ENCODE results near the gene MESP1.
A peak's percentile ranks its signal among the peaks of the same experiment; 100 is the strongest.
"Not testable (repeated sequence)": the region's sequence is repeated elsewhere in the genome, so short reads cannot be mapped to it uniquely, and the experiment has no call there.

MESP1 gene, protein sequence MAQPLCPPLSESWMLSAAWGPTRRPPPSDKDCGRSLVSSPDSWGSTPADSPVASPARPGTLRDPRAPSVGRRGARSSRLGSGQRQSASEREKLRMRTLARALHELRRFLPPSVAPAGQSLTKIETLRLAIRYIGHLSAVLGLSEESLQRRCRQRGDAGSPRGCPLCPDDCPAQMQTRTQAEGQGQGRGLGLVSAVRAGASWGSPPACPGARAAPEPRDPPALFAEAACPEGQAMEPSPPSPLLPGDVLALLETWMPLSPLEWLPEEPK

DNA sequence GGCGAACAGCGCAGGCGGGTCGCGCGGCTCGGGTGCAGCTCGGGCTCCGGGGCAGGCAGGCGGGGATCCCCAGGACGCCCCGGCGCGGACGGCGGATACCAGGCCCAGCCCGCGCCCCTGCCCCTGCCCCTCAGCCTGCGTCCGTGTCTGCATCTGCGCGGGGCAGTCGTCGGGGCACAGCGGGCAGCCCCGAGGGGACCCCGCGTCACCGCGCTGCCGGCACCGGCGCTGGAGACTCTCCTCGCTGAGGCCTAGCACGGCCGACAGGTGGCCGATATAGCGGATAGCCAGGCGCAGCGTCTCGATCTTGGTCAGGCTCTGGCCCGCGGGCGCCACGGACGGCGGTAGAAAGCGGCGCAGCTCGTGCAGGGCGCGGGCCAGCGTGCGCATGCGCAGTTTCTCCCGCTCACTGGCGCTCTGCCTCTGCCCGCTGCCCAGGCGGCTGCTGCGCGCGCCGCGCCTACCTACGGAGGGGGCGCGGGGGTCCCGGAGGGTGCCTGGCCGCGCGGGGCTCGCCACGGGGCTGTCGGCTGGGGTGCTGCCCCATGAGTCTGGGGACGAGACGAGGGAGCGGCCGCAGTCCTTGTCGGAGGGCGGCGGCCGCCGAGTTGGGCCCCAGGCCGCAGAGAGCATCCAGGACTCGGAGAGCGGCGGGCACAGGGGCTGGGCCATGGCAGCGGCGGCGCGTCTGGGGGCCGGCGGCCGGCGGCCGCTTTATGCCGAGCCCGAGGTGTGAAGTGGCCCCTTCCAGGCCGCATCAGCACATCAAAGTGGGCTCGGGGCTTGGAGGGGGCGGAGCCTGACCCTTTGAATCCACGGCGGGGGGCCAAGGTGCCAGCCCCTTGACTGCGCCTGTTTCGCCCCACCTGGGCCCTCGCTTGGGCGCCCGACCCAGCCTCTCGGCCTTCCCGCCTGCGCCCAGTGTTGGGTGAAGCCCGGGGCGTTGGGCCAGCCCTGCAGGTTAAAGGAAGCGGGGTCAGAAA, at the start of gene MESP1:
TSS of gene MESP1 (minus strand) at position 690 of the 983 bp plus-strand sequence. CDS start at position 672, 18 bp downstream.
- DNase-seq (ENCODE audit: low read depth): peak; percentile 73

DNA sequence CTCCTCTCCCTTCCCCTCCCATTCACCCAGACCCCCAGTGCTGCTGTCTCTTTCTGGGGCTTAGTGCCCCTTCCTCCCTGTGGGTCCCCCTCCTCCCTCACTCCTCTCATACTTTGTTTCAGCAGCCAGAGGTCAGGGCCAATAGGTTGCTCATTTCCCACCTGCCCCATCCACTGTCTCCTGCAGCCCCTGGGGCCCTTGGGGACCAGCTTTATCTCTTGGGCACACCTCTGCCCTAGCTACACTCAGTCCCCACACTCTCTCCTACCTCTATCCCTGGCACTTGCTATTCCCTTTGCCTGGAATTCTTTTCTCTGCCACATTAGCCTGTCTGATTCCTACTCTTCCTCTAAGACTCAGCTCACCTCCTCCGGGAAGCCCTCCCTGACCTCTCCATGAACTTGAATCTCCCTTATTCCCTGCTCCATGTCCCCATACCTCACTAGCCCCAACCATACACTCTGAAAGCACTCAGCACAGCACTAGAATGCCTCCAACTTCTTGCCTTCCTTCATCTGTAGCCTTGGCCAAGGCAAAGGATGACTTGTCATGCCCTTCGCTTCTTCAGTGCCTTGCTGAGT, 49.0 kb upstream of the MESP1 start:
- DNase-seq (ENCODE audit: low read depth): no peak

DNA sequence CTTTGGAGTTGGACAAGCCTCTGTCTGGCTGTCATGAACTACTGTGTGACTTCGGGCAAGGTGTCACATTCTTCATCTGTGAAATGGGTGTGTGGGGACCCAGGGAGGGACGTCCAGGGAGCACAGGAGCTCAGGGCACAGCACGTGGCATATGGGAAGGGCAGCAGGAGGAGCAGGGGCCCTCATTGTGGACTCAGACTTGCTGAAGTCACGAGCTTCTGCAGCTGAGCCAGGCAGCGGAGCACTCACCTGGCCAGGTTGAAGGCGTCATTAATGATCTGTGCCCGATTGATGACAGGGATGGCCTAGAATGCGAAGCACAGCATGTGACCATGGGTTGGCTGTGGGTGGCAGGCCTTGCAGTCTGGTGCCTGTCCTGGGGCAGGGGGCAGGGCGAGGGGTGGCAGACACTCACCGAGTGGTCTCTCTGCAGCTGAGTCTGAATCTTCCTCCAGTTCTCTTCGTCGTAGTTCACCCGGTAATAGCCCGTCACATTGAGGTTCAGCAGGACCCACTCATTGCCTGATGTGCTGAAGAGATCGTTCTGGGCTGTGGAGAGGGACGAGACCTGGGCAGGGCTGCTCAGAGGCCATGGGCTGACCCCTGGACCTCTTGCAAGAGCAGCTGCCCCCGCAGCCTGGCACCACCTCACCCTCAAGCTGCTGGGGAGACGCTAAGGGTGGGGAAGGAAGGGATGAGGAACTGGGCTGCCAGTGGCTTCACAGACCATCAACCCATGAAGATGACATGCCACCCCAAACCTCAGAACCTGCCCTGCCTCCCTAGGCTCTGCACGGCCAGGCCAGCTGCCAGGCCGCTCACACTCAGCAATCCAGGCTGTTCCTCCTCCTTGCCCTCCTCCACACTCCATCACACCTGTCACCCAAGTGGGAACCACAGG, 48.2 kb upstream of the MESP1 start:
- no peak for DNase-seq (ENCODE audit: low read depth)

DNA sequence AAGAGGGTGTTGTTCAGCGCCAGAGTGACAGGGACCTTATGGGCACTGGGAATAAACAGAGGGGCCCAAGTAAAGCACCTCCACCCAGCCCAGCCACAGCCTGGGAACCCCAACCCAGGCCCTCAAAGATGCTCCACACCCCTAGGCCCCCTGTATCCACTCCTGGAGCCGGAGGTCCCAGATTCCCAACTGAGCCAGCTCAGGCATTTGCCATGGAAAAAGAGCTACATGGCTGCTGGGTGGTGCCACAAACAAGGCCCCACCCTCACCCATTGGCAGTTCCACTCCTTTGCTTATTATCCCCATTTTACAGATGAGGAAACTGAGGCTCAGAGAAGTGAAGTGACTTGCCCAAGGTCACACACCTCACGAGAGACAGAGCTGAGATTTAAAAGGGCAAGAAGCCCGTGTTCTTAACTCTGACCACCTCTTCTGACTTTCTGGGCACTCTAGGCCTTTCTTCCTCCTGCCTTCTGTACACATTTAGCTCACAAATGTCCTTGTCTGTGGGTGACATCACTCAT, 46.7 kb upstream of the MESP1 start:
- DNase-seq (ENCODE audit: low read depth): no peak

DNA sequence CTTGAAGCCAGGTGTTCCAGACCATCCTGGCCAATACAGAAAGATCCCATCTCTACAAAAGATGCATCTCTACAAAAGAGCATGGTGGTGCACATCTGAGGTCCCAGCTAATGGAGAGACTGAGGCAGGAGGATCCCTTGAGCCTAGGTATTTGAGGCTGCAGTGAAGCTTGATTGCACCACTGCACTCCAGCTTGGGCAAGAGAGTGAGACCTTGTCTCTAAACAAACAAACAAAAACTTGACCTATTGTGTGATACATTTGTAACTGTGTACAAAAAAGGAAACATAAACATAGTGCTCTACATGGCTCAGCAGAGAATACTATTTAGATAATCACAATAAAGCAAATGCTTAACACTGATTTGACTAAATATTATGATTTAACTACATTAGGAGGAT, 44.9 kb upstream of the MESP1 start:
- no peak for DNase-seq (ENCODE audit: low read depth)

DNA sequence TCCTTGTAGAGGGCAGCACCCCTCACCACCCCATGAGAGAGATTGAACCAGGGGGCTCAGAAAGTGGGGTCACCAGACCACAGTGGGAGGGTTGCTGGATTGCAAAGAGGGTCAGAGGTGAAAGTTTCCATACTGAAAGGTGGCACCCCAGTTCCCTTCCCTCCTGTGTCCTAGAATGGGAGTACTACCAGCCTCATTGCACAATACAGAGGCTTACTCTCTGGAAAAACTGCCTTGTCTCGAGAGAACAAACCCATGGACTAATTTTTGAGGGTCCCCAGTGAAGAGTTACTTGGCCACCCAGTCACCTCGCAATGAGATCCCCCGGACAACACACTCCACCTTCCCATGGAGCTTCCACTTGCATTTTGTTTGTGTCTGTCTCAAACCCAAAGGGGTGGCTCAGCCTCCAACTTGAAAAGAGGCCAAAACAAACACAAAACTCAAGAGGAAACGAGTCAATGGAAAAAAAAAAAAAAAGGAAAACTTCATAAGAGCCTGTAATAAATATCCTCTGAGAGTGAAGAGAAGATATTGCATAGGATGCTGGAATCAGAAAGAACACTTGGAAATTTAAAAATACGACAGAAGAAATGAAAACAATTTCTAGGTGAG, 43.7 kb upstream of the MESP1 start:
- peak; percentile 77 for DNase-seq (ENCODE audit: low read depth)

DNA sequence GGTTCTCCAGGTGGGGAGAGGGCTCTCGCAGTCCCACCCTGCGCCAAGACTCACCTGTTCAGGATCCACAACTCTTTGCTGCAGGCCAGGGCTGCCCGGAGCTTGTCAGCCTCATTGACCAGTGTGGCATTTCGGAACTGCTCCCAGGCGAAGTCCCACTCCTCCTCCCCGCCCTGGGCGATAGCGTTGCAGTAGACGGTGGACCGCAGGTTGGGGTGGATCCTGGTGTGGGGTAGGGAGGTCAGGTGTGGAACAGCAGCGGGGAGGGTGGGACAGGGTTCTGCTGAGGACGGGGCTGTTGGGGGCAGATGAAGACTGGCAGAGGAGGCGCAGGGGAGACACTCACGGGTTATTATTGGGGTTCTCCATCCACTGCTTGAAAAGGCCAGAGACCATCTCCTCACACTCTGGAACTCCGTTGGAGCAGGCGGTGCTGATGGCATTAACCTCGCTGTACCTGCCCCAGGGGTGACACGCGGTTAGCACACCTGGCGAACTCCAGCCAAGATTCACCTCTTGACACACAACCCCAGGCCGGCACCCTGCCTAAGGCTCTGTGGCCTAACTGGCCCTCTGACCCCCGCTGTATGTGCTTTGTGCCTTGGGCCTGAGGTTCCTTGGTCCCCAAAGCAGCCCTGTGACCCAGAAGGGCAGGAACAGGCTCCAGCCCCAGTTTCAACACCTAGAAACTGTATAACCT, 41.2 kb upstream of the MESP1 start:
- no peak for DNase-seq (ENCODE audit: low read depth)

DNA sequence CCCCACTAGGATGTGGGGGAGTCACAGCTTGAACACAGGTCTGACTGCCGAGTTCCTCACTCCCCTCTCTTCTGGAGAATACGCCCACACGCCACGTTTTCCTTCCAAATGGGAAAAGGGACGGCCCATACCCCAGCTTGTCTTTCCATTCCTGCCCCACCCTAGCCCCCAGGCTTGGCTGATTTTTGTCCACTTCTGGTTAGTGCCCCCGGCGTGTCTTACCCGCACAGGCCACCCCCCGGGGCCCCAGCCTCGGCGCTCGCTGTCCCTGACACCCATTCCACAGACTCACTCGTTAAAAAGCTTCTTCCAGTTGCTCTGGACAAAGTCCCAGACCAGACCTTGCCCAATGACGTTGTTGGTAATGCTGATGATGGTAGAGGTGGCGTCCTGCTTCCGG, 39.6 kb upstream of the MESP1 start:
- DNase-seq (ENCODE audit: low read depth): no peak

DNA sequence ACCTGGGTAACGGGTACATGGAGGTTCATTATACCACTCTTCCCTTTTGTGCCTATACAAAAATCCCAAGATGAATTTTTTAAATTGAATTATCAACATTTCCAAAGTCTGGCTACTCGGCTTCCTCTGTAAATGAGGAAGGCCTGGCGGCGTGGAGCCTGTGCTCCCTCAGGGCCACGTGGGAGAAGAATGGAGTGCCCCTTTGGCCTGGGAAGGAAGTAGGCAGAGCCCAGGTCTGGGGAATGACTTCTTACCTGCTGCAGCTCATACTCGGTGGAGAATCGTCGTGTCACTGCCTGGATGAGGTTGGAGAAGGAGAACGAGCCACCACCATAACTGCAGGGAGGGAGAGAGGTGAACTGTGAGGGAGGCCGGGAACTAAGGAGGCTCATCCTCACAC, 39.2 kb upstream of the MESP1 start:
- DNase-seq (ENCODE audit: low read depth): no peak

DNA sequence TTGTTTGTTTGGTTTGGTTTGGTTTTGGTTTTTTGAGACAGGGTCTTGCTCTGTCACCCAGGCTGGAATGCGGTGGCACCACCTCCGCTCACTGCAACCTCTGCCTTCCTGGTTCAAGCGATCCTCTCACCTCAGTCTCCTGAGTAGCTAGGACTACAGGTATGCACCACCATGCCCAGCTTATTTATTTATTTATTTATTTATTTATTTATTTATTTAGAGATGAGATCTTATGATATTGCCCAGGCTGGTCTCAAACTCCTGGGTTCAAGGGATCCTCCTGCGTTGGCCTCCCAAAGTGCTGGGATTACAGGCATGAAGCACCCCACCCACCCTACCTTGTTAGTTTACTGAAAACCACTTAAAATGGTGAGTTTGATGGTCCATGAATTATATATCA, 37.5 kb upstream of the MESP1 start:
- not testable (repeated sequence) for DNase-seq (ENCODE audit: low read depth)

DNA sequence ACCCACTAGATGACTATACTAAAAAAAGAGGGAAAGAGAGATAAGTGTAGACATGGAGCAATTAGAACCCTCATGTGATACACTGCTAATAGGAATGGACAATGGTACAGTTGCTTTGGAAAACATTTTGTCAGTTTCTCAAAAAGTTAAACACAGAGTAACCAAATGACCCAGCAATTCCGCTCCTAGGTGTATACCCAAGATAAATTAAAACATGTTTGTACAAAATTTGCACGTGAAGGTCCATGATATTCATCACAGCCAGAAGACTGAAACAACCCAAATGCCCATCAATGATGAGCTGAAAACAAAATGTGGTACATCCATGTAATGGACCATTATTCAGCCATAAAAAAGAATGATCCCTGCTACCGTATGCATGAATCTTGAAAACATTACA, 36.9 kb upstream of the MESP1 start:
- DNase-seq (ENCODE audit: low read depth): no peak

DNA sequence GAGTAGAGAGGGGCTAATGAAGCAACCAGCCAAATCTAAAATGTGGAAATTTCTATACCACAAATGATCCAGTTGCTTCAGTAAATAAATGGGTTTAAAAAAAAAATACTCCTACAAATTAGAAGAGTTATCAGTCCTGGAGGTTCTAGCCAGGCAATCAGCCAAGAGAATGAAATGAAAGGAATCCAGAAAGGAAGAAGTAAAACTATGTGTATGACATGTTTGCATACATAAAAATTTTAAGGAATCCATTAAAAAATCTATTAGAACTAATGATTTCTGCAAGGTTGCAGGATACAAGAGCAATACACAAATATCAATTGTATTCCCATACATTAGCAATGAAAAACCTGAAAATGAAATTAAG, 34.7 kb upstream of the MESP1 start:
- DNase-seq (ENCODE audit: low read depth): no peak

DNA sequence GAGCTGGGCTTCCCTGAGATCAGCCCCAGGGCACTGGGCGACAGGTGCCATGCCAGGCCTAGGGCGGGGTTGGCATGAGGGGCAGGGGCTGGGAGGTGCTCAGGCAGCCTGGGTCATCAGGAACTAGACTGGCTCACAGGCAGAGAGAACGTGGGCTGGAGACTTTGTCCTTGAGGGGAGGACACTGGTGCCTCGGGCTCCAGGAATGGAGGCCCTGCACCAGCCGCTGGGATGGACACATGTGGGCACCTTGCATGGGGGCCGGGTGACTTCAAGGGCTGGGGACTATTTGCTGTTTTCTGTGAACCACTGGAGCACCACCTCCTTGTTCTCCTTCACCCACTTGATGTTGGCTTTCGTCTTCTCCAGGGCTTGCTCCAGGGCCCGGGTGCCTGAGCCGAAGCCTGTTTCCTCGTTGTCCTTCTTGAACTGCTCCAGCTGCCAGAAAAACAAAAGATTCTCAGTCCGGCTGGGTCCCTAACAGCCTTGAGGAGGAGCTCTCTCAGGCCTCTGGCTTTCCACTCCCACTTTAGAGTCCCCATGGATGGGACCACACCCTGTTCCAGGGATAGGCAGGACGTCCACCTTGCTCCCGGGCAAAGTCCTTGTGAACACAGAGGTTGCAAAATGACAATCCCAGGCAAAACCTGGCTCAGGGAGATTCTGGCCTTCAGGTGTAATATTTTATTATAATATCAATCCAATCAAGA, 34.2 kb upstream of the MESP1 start:
- no peak for DNase-seq (ENCODE audit: low read depth)

DNA sequence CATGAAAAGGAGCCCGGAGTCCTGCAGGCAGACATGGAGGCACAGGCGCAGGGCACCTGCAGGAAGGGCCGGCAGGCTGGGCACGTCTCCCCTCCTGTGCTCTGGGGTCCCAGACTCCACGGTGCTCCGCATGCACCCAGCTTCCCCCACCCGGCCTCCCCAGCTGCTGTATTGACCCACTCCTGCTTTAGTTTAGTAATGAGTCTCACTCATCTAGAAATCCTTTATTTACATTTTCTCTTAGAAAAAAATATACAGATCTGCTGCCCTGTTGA, 33.6 kb upstream of the MESP1 start:
- no peak for DNase-seq (ENCODE audit: low read depth)

DNA sequence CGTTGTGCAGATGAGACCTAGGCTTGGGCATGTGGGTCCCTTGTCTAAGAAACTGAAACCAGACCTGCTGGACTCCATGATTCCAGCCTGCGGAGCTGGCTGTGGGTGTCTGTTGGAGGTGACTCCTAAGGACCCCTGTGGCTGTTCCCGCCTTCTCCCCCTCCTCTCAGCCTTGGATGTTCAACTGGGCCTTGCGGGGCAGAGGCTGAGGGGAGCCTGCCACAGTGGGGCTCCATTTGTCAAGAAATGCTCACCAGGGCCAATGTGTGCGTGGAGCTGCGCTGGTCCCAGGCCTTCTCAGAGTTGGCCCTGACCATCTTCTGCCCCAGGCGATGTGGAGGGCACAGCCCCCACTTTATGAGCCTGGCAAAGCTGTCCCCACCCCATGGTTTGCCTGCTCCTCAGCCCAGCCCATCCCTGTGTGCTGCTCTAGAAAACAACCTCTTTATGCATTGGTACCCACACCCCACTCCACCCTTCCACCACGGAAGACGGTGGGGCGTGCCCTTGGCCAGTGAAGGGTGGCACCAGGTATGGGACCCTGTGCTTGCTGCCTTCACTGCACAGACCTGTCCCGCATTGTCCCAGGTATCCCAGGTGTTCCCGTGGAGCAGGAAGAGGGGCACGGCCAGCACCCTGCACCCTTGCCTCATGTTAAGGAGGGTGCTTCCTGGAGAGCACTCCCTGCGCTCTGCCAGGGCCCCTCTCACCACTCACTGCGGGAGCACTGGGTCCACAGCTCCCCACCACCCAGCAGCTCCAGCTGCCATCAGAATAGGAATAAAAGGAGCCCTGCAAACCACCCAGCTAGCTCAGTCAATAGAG, 33.0 kb upstream of the MESP1 start:
- no peak for DNase-seq (ENCODE audit: low read depth)

DNA sequence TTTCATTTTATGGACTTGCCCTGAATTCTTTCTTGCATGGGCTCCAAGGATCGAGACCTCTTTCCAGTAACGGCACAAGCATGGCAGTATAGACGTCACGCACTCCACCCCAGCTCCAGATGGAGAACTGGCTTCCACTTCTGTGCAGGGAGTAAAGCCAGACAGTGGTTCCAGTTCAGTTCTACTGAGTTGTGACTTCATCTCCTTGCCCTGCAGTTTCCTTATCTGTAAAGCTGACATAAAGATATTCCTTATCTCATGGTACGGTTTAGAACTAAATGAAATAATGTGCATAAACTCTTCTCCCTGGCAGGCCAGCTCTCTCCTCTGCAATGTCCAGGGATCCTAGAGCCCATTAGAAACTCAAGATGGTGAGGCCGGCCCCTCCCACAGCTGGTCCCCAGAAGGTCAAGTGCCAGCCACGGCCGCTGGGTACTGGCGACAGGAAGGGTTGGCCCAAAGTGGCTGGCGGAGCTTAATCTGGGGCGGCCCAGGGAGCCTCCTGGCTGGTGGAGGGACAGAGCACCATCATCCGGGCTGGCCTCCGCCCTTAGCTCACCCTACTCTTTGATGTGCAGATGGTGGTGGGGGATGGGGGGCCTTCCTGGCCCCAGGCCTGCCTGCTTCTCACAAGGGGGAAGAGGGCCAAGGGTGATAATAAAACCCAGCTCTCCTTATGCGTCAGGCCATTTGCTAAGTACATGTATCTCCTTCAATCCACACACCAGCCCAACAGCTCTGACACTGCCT, 32.2 kb upstream of the MESP1 start:
- DNase-seq (ENCODE audit: low read depth): no peak

DNA sequence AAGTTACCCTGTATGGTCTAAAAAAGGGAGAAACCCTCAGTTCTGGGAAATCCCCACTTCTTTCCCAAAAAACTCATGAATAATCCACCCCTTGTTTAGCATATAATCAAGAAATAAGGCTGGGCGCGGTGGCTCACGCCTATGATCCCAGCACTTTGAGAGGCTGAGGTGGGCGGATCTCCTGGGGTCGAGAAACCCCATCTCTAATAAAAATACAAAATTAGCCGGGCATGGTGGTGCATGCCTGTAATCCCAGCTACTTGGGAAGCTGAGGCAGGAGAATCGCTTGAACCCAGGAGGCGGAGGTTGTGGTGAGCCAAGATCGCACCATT, 31.5 kb upstream of the MESP1 start:
- DNase-seq (ENCODE audit: low read depth): not testable (repeated sequence)

DNA sequence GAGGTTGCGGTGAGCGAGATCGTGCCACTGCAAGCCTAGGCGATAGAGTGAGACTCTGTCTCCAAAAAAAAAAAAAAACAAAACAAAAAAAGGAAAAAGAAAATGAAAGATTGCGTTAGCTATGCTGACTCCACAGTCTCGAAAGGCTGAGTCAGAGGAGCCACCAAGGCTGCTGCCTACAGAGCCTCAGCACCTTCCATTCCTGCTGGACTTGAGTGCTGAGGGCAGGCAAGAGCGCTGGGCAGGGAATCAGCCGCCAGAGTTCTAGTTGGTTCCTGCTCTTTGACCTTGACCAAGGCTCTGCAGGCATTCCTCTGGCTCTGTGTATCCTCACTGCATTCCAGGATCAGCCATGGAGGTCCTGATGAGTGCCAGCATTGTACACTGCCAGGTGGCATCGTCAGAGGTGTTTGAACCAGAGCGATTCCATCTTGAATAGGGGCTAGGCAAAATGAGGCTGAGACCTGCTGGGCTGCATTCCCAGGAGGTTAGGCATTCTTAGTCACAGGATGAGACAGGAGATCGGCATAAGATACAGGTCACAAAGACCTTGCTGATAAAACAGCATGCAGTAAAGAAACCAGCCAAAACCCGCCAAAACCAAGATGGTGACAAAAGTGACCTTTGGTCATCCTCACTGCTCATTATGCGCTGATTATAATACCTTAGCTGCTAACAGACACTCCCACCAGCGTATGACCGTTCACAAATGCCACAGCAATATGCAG, 31.0 kb upstream of the MESP1 start:
- peak; percentile 47 for DNase-seq (ENCODE audit: low read depth)

Measured in stromal cell of bone marrow (primary cell).